NCI-H1105 (cell line): ENCODE results near the gene SZT2.

ENCODE experiments used
- DNase-seq: peaks from one replicate; lab custom pipeline; 2025; lab: John Stamatoyannopoulos, UW

The SZT2 gene

GRCh38 chr1:43441894-43442637 is 52.4 kb downstream of the SZT2 start:
- no peak for DNase-seq

GRCh38 chr1:43442756-43443155 is 53.1 kb downstream of the SZT2 start:
- DNase-seq: no peak

- DNase-seq: no peak
Measured at GRCh38 chr1:43443197-43443946, 53.7 kb downstream of the SZT2 start.

GRCh38 chr1:43444151-43444828 is 54.6 kb downstream of the SZT2 start:
- DNase-seq: no peak

- DNase-seq: no peak
Measured at GRCh38 chr1:43444836-43445235, 55.1 kb downstream of the SZT2 start.

- no peak for DNase-seq
Measured at GRCh38 chr1:43445606-43446387, 56.1 kb downstream of the SZT2 start.

- no peak for DNase-seq
Measured at GRCh38 chr1:43446388-43446740, 56.7 kb downstream of the SZT2 start.

GRCh38 chr1:43446881-43447835 is 57.5 kb downstream of the SZT2 start:
- no peak for DNase-seq

- no peak for DNase-seq
Measured at GRCh38 chr1:43447891-43448708, 58.4 kb downstream of the SZT2 start.

GRCh38 chr1:43448955-43449707 is 59.4 kb downstream of the SZT2 start:
- no peak for DNase-seq

- no peak for DNase-seq
Measured at GRCh38 chr1:43449708-43450069, 60.0 kb downstream of the SZT2 start.

GRCh38 chr1:43450251-43450941 is 60.7 kb downstream of the SZT2 start:
- no peak for DNase-seq

- DNase-seq: no peak
Measured at GRCh38 chr1:43451157-43451591, 61.5 kb downstream of the SZT2 start.

GRCh38 chr1:43451701-43452532 is 62.2 kb downstream of the SZT2 start:
- DNase-seq: no peak

GRCh38 chr1:43452789-43453441 is 63.2 kb downstream of the SZT2 start:
- DNase-seq: no peak

- peak; percentile 90 for DNase-seq
Measured at GRCh38 chr1:43453442-43454269, 64.0 kb downstream of the SZT2 start, which contains the start of gene HYI. TSS of gene HYI (minus strand) at chr1:43453931. CDS start at chr1:43453793, 138 bp downstream.
